Activated CD8-positive, alpha-beta T cell treated with anti-CD3 and anti-CD28 coated beads, Interleukin-2, amount 10 ng/mL, durations not matched to agents 7 days and 5 days (primary cell): ENCODE measurements around the gene HBS1L. TPM values are rescaled to one million over a fixed set of nuclear protein-coding genes. Genes with fewer than 3 reads are reported as not detected.

Experiments
- ATAC-seq: fragments of 150-1000 bp; cut with Tn5 transposase; one replicate; pipeline ENCODE4 v1.10.0; 2021; ENCODE audit warnings: moderate library complexity
- CTCF ChIA-PET: fragments of 350-600 bp; sonication (Branson Sonifier 250); formaldehyde crosslinking; loops from one replicate; lab custom pipeline; 2021; ENCODE audit warnings: antibody characterized with exemption; lab: Charles Lee
- POLR2A ChIA-PET: fragments of 350-600 bp; sonication (Branson Sonifier 250); formaldehyde crosslinking; loops from one replicate; lab custom pipeline; 2021; ENCODE audit warnings: antibody characterized with exemption; lab: Charles Lee
- DNase-seq: peaks from one replicate; pipeline ENCODE4 v3.0.0-alpha.2; 2020
- H3K27ac Mint-ChIP-seq: one replicate; pipeline ENCODE4 v1.8.0; 2021; ENCODE audit warnings: mild to moderate bottlenecking, mixed read lengths
- H3K27me3 Mint-ChIP-seq: one replicate; pipeline ENCODE4 v1.8.0; 2021; ENCODE audit warnings: low read depth, mixed read lengths
- H3K36me3 Mint-ChIP-seq: one replicate; pipeline ENCODE4 v1.8.0; 2021; ENCODE audit warnings: low read depth, mixed read lengths
- H3K4me1 Mint-ChIP-seq: one replicate; pipeline ENCODE4 v1.8.0; 2021; ENCODE audit warnings: low read depth, mixed read lengths
- H3K4me3 Mint-ChIP-seq: one replicate; pipeline ENCODE4 v1.8.0; 2021; ENCODE audit warnings: mild to moderate bottlenecking, mixed read lengths
- H3K9me3 Mint-ChIP-seq: one replicate; pipeline ENCODE4 v1.8.0; 2022; ENCODE audit warnings: mixed read lengths; ENCODE audit not compliant: insufficient read depth
- total RNA-seq, 2 experiments: library from RNA; stranded (reverse); gene quantifications; one replicate each; pipeline ENCODE4 v1.2.3, GENCODE V29; 2021

Gene HBS1L
- total RNA-seq, 2 experiments from 2014 or later = 72.8 to 77.5 TPM

DNA sequence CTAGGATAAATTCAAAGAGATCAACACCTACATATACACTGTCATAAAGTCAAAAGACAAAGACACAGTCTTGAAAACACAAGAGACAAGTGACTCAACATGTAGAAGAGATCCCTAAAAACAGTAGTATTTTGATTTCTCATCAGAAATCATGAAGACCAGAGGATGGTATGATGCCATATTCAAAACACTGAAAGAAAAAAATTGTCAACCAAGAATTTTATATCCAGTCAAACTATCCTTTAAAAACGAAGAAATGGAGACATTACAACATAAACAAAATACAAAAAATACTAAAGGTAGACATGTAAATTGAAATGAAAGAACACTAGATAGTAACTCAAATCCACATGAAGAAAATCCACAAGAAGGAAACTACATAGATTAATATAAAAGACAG, 27.3 kb upstream of the HBS1L start:
- POLR2A ChIA-PET = interaction anchor here (1.0 kb wide), 1 partner anchor 99 kb away, joined by 3 read pairs; the partner anchor contains the start of gene MYB

DNA sequence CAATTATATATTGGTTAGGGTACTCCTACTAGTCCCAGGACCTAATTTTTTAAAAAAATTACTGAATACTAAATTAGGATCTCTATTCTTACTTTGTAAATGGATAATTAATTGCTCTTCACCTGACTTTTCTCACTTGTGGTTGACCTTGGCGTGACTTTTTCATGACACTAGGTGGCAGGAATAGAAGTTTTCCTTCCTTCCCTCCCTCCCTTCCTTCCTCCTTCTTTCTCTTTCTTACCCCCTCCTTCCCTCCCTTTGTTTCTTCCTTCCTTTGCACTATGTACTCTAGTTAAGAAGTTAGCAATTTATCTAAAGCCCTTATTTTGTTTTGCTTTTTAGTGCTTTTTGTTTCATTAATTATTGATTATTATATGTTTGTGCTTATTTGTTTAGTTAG, 20.4 kb upstream of the HBS1L start:
- ChIA-PET CTCF (interaction anchor here (0.5 to 1.9 kb wide), 6 partner anchors 11 to 270 kb away, joined by 3 to 9 read pairs (median 3); no protein-coding TSS in a partner anchor), POLR2A (interaction anchor here (1.6 kb wide), 1 partner anchor 20 kb away, joined by 4 read pairs; the partner anchor contains the start of gene HBS1L)
- no peak overlapping the region for H3K4me3 Mint-ChIP-seq
- no peak for DNase-seq
- no peak for ATAC-seq
- H3K9me3 Mint-ChIP-seq = no peaks in the 10 kb centered on the region
- no peak overlapping the region for H3K27ac Mint-ChIP-seq
- H3K27me3 Mint-ChIP-seq = no peaks in the 10 kb centered on the region
- H3K36me3 Mint-ChIP-seq = no peaks in the 10 kb centered on the region
- peaks cover 7% of the 10 kb centered on the region for H3K4me1 Mint-ChIP-seq

More for the DNA sequence above, 27.3 kb upstream of the HBS1L start:
- H3K9me3 Mint-ChIP-seq = peaks cover 14% of the 10 kb centered on the region
- H3K4me3 Mint-ChIP-seq = no peak overlapping the region
- H3K36me3 Mint-ChIP-seq = peaks cover 13% of the 10 kb centered on the region
- ATAC-seq = no peak
- peaks cover 16% of the 10 kb centered on the region for H3K4me1 Mint-ChIP-seq
- no peaks in the 10 kb centered on the region for H3K27me3 Mint-ChIP-seq
- no peak for DNase-seq
- CTCF ChIA-PET = no interaction called here
- H3K27ac Mint-ChIP-seq = no peak overlapping the region

- ChIA-PET CTCF (interaction anchor here (0.9 to 1.9 kb wide), 4 partner anchors 12 to 111 kb away, joined by 3 to 9 read pairs (median 3); no protein-coding TSS in a partner anchor), POLR2A (no interaction called here)
- Mint-ChIP-seq H3K36me3 (no peaks in the 10 kb centered on the region), H3K4me1 (peaks cover 7% of the 10 kb centered on the region), H3K27ac (no peak overlapping the region), H3K9me3 (no peaks in the 10 kb centered on the region), H3K27me3 (no peaks in the 10 kb centered on the region), H3K4me3 (no peak overlapping the region)
- DNase-seq = no peak
- ATAC-seq = no peak
These were observed 19.3 kb upstream of the HBS1L start for GRCh38 chr6:135073756-135074393.

- Mint-ChIP-seq H3K36me3 (no peaks in the 10 kb centered on the region), H3K27ac (no peak overlapping the region), H3K9me3 (no peaks in the 10 kb centered on the region), H3K4me1 (peaks cover 7% of the 10 kb centered on the region), H3K27me3 (no peaks in the 10 kb centered on the region), H3K4me3 (no peak overlapping the region)
- CTCF ChIA-PET = interaction anchor here (1.0 to 1.9 kb wide), 3 partner anchors 12 to 16 kb away, joined by 3 to 9 read pairs (median 3); no protein-coding TSS in a partner anchor
- POLR2A ChIA-PET = interaction anchor here (0.6 kb wide), 1 partner anchor 59 kb away, joined by 3 read pairs; no protein-coding TSS in a partner anchor
- DNase-seq (no peak), ATAC-seq (no peak)
These were observed 18.6 kb upstream of the HBS1L start for GRCh38 chr6:135073217-135073616.

DNA sequence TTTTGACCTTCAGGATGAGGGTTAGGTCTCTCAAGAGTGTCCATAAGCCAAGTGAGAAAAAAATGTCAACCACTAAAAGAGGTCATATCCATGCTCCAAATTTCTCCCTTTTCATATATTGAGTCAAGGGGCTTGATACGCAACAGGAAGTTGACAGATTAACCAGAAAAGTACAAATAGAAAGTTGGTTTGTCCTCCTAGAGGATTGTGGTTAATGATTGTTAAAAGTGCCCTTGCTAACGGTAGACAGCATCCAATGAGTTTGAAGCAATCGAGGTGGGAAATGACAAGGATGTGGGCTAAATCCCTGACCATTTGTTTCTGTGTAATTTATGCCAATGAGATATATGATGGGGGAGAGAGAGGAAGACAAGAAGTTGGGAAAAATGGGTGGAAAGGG, 18.1 kb upstream of the HBS1L start:
- no peak for ATAC-seq
- DNase-seq = no peak
- Mint-ChIP-seq H3K4me1 (peaks cover 7% of the 10 kb centered on the region), H3K36me3 (no peaks in the 10 kb centered on the region), H3K27me3 (no peaks in the 10 kb centered on the region), H3K9me3 (no peaks in the 10 kb centered on the region), H3K4me3 (no peak overlapping the region), H3K27ac (no peak overlapping the region)
- ChIA-PET POLR2A (interaction anchor here (0.6 kb wide), 1 partner anchor 59 kb away, joined by 3 read pairs; no protein-coding TSS in a partner anchor), CTCF (interaction anchor here (1.8 to 1.9 kb wide), 2 partner anchors 14 to 17 kb away, joined by 4 to 9 read pairs; no protein-coding TSS in a partner anchor)

- ATAC-seq (no peak), DNase-seq (no peak)
- ChIA-PET CTCF (interaction anchor here (0.6 to 1.8 kb wide), 4 partner anchors 16 to 1008 kb away, joined by 3 to 8 read pairs (median 4); no protein-coding TSS in a partner anchor), POLR2A (interaction anchor here (0.6 kb wide), 1 partner anchor 1080 kb away, joined by 3 read pairs; no protein-coding TSS in a partner anchor)
- Mint-ChIP-seq H3K4me3 (no peak overlapping the region), H3K27me3 (no peaks in the 10 kb centered on the region), H3K9me3 (no peaks in the 10 kb centered on the region), H3K36me3 (no peaks in the 10 kb centered on the region), H3K27ac (no peak overlapping the region), H3K4me1 (peaks cover 12% of the 10 kb centered on the region)
These were observed 16.9 kb upstream of the HBS1L start for GRCh38 chr6:135071541-135071940.

DNA sequence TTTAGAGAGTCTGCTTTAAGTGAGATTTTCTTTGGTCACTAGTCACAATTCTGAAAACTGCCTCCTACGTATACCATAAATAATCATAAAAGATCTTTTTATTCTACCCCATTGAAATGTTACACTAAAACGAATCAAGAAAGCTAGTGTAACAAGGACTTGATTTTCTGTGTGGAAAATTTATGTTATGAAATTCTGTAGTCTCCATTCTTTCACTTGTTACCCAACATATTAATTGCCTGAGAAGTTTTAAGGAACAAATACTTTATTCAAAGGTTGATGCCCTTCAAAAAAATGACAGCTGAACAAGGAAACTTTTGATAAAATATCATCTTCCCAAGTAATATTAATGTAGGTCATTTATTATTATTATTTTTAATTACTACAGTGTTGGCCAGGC, 13.3 kb upstream of the HBS1L start:
- ChIA-PET CTCF (no interaction called here), POLR2A (no interaction called here)
- no peaks in the 10 kb centered on the region for H3K27me3 Mint-ChIP-seq
- H3K4me3 Mint-ChIP-seq = no peak overlapping the region
- no peaks in the 10 kb centered on the region for H3K36me3 Mint-ChIP-seq
- ATAC-seq (no peak), DNase-seq (no peak)
- H3K27ac Mint-ChIP-seq = no peak overlapping the region
- peaks cover 8% of the 10 kb centered on the region for H3K4me1 Mint-ChIP-seq
- no peaks in the 10 kb centered on the region for H3K9me3 Mint-ChIP-seq

DNA sequence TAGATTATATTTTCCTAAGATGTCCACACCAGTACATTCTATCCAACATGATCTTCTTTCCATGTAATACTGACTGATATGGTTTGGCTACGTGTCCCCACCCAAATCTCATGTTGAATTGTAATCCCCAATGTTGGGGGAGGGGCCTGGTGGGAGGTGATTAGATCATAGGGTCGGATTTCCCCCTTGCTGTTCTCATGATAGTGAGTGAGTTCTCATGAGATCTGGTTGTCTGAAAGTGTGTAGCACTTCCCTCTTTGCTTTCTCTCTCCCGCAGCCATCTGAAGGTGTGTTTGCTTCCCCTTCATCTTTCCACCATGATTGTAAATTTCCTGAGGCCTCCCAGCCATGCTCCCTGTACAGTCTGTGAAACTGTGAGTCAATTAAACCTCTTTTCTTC, 12.2 kb upstream of the HBS1L start:
- no peak overlapping the region for H3K4me3 Mint-ChIP-seq
- H3K9me3 Mint-ChIP-seq = no peaks in the 10 kb centered on the region
- H3K27me3 Mint-ChIP-seq = no peaks in the 10 kb centered on the region
- ChIA-PET POLR2A (no interaction called here), CTCF (no interaction called here)
- DNase-seq = no peak
- no peaks in the 10 kb centered on the region for H3K36me3 Mint-ChIP-seq
- ATAC-seq = no peak
- H3K4me1 Mint-ChIP-seq = peaks cover 6% of the 10 kb centered on the region
- no peak overlapping the region for H3K27ac Mint-ChIP-seq

- H3K4me3 Mint-ChIP-seq = no peak overlapping the region
- H3K4me1 Mint-ChIP-seq = peaks cover 6% of the 10 kb centered on the region
- H3K36me3 Mint-ChIP-seq = no peaks in the 10 kb centered on the region
- ChIA-PET CTCF (no interaction called here), POLR2A (no interaction called here)
- H3K27ac Mint-ChIP-seq = no peak overlapping the region
- H3K9me3 Mint-ChIP-seq = no peaks in the 10 kb centered on the region
- no peaks in the 10 kb centered on the region for H3K27me3 Mint-ChIP-seq
- DNase-seq (no peak), ATAC-seq (no peak)
These were observed 11.8 kb upstream of the HBS1L start for GRCh38 chr6:135066397-135066796.

DNA sequence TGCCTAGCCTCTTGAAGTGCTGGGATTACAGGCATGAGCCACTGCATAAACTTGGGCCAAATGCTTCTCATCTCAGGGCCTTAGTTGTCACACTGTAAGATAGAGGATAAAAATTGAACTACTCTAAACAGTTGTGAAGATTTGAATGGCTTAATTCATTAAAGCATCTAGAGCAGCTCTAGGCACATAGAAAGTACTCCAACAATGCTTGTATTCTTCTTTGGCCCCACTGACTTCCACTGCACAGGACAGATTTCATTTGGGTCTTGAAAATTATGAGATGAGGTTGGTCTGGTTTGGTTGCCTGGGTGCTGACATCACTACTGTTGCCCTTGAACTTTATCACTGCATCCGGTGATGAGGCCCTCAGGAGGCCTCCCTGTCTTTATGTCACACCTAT, 10.0 kb upstream of the HBS1L start:
- no peaks in the 10 kb centered on the region for H3K9me3 Mint-ChIP-seq
- no peak overlapping the region for H3K4me3 Mint-ChIP-seq
- H3K27ac Mint-ChIP-seq = no peak overlapping the region
- ATAC-seq = no peak
- CTCF ChIA-PET = interaction anchor here (0.7 to 2.6 kb wide), 3 partner anchors 10 to 23 kb away, joined by 3 to 15 read pairs (median 4); partner anchors contain the start of gene HBS1L
- peaks cover 3% of the 10 kb centered on the region for H3K27me3 Mint-ChIP-seq
- no peak for DNase-seq
- H3K36me3 Mint-ChIP-seq = no peaks in the 10 kb centered on the region
- POLR2A ChIA-PET = interaction anchor here (1.4 kb wide), 1 partner anchor 10 kb away, joined by 6 read pairs; the partner anchor contains the start of gene HBS1L
- H3K4me1 Mint-ChIP-seq = peaks cover 6% of the 10 kb centered on the region

DNA sequence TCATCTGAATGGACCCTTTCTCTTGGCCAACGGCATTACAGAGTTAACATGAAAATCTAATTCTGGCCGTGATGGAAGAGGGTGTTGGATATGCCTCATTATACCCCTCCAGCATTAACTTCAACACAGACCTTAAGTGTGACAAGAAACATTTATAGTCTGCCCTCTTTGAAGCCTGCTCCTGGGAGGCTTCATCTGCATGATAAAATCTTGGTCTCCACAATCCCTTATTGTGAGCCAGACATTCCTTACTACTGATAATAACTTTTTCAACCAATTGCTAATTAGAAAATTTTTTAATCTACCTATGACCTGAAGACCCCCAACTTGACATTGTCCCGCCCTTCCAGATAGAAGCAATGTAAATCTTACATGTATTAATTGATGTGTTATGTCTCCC, 9.3 kb upstream of the HBS1L start:
- DNase-seq (no peak), ATAC-seq (no peak)
- H3K4me1 Mint-ChIP-seq = peaks cover 6% of the 10 kb centered on the region
- ChIA-PET POLR2A (interaction anchor here (1.7 kb wide), 1 partner anchor 9 kb away, joined by 5 read pairs; the partner anchor contains the start of gene HBS1L), CTCF (interaction anchor here (0.7 to 2.6 kb wide), 3 partner anchors 9 to 23 kb away, joined by 3 to 15 read pairs (median 4); partner anchors contain the start of gene HBS1L)
- no peaks in the 10 kb centered on the region for H3K9me3 Mint-ChIP-seq
- H3K27ac Mint-ChIP-seq = no peak overlapping the region
- H3K27me3 Mint-ChIP-seq = peaks cover 3% of the 10 kb centered on the region
- no peaks in the 10 kb centered on the region for H3K36me3 Mint-ChIP-seq
- no peak overlapping the region for H3K4me3 Mint-ChIP-seq

GRCh38 chr6:135062735-135063134, 8.1 kb upstream of the HBS1L start:
- Mint-ChIP-seq H3K27ac (no peak overlapping the region), H3K36me3 (no peaks in the 10 kb centered on the region)

More at GRCh38 chr6:135062735-135063134, 8.1 kb upstream of the HBS1L start:
- Mint-ChIP-seq H3K4me1 (peaks cover 6% of the 10 kb centered on the region), H3K27me3 (peaks cover 3% of the 10 kb centered on the region), H3K9me3 (no peaks in the 10 kb centered on the region), H3K4me3 (no peak overlapping the region)
- no peak for ATAC-seq
- DNase-seq = no peak
- POLR2A ChIA-PET = interaction anchor here (1.7 kb wide), 1 partner anchor 8 kb away, joined by 5 read pairs; the partner anchor contains the start of gene HBS1L
- CTCF ChIA-PET = interaction anchor here (1.1 to 2.6 kb wide), 2 partner anchors 25 to 82 kb away, joined by 4 to 15 read pairs; no protein-coding TSS in a partner anchor
